HT1080 (cell line): ENCODE measurements around the gene FZD7. TPM values are rescaled to one million over a fixed set of nuclear protein-coding genes. Genes with fewer than 3 reads are reported as not detected.

Experiments
- DNase-seq: peaks from one replicate; pipeline ENCODE4 v3.0.0-alpha.2; 2015; ENCODE audit warnings: low read depth
- polyA plus RNA-seq, 2 experiments: library from polyadenylated mRNA; depleted of rRNA; stranded (reverse); fragments of >200 nt; gene quantifications; 2 replicates each; pipeline ENCODE4 v1.2.3, GENCODE V29; 2015
- total RNA-seq: library from RNA; depleted of rRNA; stranded (reverse); fragments of >200 nt; shearing (Covaris generic); gene quantifications from 2 replicates; pipeline ENCODE4 v1.2.3, GENCODE V29; 2014; rRNA removed

The FZD7 gene
- total RNA-seq = 5.7 and 7.2 TPM in 2 replicates
- 4.4 and 5.4 TPM in 2 replicates for polyA plus RNA-seq (2015; cell fraction: cytosol; rRNA removed)
- 8.2 TPM in 2 replicates for polyA plus RNA-seq (2015; cell fraction: nucleus; rRNA removed)

DNA sequence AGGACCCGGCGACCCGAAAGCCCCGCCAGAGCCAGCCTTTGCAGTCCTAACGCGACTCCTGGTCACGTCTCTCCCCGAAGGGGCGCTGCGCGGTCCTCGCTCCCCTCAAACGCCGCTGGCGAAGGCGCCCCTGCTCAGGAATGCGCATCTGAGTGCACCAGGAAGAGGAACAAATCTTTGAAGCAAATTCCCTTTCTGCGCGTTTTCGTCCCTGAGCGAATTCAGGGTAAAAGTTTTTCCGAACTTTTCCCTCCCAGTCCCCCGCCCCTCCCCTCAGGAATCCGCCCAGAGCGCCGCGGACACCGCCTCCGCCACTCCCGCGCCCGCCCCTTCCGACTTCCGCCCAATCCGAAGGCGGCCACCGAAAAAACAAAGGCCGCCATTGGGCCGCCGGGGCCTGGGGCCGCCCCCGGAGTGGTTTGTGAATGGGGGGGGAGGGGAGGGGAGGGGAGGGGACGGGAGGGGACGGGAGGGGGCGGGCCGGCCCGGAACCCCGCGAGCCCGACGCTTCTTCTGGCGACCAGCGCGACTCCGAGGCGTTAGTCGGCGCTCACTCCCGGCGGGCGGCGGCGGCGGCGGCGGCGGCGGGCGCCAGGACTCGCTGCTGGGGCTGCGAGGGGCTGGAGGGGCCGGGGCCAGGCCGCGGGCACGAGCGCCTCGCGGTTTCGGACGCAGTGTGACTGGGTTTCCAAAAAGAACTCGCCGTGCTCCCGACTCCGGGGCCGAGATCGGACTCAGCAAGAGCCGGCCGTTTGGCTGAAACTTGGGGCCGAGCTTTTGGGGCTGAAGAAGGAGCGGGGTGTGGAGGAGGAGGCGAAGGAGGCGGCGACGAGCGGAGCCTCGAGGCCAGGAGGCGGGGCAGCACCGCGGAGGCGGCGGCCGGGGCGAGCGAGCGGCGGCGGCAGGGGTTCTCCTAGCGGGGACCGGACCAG is at the start of gene FZD7:
Gene FZD7, plus strand, starts transcription at position 539 of the 932 bp plus-strand sequence. CDS start 793 bp downstream, outside the sequence.
- DNase-seq = peak; percentile 83

DNA sequence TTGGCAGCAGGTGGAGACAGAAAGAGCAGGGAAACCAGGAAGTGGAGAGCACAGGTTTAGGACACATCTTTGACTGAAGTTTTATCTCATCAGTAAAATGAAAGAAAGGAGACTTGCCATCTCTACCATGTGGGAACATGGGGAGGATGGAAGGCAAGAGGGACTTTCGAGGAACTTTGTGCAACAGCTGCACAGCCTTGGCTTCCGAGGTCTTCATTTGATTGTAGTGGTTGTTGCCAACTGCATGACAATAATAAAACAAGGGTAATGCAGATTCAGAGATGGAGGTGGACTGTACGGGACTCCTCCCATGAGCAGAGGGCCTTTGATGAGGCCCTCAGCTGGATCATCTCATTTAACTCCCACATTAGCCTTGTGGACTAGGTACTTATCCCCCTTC is 49.3 kb upstream of the FZD7 start:
- DNase-seq = no peak

DNA sequence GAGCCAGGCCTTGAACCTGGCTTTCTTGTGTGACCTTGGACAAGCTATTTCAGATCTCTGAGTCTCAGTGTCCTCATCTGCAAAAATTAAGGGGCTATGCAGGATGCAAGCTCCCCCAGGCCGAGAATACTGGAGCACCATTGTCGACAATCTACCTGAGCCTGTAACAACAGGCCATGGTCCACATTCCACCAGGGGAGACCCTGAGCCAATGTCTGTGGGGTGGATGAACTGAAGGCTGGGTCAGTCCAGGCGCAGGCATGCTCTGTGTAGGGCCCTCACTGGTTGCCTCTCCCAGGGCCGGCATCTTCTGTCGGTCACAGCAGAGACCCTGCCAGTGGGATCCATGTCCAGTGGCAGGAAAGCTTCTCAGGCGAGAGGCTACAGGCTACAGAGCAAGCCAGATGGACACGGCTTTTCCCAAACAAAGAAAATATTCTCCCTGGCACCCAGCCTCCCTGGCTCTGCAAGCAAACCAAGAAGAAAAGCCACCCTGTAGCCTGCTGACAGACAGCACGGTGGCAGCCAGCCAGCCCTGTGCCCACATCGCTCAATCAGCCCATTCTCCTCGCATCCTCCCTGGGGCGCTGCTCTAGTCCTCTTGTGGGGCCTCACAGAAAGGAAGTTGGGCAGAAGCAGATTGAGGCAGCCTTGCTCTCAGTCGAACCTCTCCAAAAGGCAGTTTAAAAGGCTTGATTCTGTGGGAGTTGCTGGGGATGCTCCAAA is 48.7 kb upstream of the FZD7 start:
- DNase-seq = peak; percentile 10

DNA sequence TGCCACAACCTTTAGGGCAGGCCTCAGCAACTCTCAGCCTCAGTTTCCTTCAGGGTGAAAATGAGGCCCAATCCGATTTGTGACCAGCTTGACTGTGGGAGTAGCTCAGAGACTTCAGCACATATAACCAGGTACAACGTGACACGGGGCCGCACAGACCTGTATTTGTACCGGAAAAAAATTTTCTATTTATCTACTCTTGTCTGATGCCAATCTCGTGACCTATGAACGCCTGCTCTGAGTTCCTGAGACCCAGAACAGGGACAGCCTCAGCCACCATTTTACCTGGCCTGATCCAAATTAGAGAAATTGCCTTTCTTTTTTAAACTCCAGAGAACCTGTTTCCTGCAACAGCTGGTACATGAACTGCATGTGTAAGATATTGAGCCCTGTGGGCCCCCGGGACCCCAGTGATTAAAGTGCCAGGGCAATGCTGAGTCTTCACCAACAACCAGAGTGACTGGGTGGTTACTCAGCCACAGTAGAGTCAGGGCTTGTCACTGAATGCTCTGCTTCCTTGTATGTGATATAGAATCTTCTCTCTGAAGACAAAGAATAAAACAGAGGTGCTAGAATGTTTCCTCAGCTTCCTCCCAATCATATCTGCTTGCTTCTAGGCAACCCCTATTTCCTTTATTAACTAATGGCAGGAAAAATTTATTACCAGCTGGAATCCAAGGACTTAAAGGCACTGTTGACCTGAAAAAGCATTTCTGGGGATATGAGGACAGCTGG is 47.8 kb upstream of the FZD7 start:
- DNase-seq = no peak

DNA sequence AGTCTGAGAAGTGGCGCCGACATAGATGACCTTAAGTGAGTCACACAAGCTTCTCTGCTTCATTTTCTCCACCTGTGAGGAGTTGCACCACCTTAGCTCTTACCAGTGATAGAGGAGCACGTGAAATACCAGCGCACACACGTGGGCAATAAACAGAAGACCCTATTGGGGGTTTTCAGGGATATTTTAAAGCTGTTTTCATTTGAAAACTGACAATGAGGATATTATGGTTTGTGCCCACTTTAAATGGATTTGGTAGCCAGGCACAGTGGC is 47.3 kb upstream of the FZD7 start:
- DNase-seq = no peak

DNA sequence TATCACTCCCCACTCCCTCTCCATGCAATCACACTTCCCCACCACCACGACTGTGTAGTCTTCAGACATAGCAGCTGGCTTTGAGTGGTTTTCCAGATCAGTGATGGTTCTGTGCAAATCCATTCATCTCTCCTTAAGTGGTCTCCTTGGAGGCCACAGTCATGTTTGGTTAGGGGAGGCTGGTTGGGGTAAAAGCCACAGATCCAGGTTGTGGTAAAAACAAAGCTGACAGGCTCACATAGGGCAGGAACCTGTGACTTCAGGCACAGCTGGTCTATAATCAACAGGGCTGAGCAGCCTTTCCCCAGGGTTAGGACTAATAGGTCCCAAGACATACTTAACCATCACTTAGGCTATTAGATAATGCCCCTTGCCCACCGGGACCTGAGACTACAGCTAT is 46.2 kb upstream of the FZD7 start:
- no peak for DNase-seq

DNA sequence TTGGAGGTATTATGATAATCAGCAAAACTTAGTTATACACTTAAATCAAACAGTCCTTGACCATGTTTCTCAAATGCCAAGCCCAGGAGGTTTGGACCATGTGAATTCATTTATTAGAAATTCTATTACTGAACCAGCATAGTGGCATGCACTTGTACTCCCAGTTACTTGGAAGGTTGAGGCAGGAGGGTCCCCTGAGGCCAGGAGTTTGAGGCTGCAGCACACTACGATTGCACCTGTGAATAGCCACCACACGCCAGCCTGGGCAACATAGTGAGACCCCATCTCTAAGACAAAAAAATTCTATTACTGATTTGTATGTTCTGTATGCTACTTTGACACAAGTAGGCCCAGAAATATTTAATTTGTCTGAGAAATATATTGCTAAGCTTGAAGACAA is 43.6 kb upstream of the FZD7 start:
- no peak for DNase-seq

DNA sequence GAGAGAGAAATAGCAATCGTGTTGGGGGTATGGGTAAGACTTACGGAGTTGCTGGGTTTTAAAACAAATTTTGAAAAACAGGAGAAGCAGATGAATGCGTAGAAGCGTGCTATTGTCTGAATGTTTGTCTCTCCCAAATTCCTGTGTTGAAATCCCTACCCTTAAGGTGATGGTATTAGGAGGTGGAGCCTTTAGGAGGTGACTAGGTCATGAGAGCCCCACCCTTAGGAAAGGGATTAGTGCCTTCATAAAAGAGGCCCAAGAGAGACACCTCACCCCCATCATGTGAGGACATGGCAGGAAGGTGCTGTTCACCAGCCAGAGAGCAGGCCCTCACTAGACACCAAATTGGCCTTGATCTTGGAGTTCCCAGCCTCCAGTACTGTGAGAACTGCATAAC is 40.7 kb upstream of the FZD7 start:
- DNase-seq = no peak

DNA sequence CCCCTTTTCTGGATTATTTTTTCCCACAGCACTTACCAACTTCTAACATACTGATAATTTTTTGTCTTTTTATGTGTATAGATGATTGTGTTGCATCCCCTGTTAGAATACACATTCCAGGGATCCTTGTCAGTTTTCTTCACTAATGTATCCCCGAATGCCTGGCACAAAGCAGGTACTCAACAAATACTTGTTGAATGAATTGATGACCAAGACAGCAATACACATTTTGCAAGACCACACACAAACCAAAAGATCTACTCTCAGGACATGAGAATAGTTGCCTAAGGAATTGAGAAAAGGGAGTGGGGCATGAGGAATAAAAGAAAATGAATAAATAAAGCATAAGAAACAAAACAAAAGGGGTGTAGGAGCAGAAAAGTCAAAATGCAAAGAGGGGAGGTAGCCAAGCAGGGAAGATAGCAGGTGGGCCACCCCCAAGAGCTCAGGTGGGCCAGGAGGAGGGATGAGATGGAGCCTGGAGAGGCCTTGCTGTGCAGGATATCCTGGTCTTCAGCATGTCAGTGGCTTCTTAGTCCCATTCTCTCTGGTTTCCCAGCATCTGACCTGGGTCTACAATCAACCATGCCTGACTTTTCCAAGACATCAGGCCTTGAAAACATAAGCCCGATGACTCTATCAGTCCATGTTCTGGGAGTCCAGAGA is 38.5 kb upstream of the FZD7 start:
- DNase-seq = no peak

DNA sequence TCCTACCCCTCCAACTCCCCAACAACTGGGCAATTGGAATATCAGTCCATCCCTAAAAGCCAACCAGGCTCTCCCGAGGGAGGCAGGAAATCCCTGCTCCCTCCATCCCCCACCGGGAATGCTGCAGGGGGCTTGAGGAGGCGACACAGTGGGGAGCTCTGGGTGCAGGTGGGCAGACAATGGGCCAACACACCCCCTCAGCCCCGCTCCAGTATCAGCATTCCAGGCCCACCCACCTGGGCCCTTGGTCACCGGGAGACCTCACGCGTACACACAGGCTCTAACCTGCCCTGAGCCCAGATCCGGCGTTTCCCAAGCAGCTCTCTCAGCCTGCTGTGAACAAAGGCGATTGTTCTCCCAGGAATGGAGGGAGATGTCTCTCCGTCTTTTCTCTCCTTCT is 37.6 kb upstream of the FZD7 start:
- no peak for DNase-seq

DNA sequence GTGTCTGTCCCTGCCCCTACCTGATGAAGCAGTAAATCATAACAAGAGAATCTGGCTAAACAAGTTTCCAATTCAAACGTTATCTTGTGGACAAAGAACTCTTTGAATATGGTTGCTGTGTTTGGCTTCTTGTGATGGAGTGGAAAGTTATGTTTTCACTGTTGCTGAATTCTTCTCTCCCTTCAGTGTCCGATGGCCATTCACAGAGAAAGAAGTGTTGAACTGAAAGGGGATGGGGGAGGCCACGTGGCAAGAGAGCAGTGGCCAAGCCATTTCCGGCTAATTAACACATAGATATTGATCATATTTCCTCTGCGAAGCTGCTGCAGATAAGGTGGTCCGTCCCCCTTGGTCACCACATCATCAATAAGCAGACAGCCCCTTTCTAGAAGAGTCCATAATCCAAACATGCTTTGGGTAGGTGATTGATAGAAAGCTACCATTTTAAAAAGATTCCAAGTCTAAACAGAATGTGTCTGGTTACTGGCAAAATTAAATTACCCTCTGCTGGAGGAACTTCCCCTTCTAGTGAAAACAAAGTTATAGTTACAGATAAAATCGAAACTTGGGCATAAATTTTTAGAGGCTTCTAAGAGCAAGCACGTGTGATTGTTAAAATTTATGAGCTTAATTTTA is 36.9 kb upstream of the FZD7 start:
- DNase-seq = no peak

DNA sequence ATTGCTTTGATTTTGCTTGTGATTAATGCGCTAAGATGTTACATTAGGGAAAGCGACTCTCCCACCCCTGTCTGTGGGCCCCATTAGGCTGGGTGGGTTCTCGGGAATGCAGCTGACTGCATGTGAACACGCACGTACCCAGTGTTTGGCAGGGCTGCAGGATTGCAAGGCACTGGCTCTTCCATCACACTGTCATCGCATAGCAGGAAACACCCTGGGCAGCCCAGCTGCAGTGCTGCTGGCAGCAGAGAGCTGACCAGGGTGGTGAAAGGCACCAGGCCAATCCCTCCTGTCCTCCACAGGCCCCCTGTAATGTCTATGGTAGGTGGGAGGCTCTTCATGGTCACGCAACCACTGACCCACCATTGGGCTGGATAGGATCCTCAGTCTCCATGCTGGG is 34.4 kb upstream of the FZD7 start:
- DNase-seq = no peak

DNA sequence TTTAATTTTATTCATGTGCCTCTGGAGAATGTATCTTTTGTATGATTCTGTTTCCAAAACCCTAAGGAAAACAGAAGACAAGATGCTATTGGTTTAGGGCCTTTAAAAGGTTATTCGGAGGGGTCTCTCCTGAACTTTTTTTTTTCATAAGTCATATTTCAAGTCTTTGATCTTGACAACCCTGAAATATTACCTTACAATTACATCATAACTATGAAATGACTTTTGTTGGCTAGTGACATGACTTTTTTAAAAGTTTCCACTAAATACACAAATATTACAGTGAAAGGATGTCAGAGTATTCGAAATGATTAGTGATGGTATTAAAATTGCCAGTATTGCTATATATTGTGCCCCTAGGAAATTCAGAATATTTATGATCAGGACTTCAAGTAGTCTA is 31.8 kb upstream of the FZD7 start:
- DNase-seq = no peak

DNA sequence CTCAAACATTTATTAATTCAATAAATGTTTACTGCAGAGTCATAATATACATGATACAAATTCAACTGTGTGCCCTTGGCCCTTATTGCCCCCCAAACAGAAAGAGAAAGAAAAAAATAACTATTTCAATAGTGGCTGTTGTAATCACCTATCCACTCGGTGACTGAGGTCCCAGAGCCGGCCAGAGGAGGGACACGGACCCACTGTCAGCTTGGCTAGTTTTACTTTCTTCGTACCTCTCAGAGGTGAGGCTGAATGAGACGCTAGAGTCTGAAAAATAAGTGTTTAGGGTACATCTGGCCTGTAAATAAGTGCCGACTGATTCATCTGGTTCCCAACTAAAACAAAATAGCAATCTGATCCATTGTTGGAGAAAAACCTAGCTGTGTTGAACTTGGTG is 31.3 kb upstream of the FZD7 start:
- DNase-seq = no peak

DNA sequence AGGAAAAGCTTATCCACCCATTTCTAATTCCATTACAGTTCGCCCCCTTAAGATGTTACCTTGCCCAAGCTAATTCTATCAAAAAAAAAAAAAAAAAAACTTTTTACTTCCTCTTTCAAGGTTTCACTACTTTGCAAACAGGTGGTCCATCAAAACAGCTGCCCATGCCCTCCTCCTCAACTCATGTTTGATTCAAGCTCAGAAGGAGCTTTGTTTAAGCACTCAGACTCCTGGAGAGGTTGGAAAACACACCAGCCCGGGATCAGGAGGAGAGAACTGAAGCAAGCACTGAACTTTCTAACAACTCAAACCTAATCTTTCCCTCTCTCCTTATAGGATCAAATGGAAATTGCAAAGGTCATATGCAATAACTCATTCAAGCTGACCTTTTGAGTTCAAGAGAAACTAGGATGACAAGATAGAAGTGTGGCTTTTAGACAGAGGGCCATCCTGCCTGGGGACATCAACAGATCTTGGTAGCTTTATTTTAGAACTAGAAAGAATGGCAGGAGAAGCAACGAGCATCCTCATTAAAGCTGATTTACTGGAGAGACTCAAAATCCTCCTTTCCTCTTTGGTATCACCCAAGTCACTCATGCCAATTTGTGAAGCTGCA is 28.3 kb upstream of the FZD7 start:
- no peak for DNase-seq

DNA sequence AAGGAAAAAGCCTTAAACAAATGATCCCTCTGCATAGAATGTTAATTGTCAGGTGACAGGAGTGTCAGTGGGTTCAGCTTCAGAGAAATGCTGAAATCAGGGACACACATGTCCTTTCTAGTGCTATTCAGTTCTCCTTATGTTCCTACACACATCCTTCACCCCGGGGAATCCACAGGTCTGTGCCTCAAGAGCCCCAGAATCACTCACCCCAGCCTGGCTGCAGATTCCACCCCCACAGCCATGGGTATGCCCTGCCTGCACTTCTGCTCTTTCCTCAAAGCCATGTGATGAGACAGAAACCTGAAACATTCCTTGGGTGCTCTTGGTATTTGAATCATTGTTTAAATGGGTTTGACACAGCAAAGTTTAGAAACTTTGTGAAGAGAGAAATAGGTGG is 27.4 kb upstream of the FZD7 start:
- DNase-seq = no peak

DNA sequence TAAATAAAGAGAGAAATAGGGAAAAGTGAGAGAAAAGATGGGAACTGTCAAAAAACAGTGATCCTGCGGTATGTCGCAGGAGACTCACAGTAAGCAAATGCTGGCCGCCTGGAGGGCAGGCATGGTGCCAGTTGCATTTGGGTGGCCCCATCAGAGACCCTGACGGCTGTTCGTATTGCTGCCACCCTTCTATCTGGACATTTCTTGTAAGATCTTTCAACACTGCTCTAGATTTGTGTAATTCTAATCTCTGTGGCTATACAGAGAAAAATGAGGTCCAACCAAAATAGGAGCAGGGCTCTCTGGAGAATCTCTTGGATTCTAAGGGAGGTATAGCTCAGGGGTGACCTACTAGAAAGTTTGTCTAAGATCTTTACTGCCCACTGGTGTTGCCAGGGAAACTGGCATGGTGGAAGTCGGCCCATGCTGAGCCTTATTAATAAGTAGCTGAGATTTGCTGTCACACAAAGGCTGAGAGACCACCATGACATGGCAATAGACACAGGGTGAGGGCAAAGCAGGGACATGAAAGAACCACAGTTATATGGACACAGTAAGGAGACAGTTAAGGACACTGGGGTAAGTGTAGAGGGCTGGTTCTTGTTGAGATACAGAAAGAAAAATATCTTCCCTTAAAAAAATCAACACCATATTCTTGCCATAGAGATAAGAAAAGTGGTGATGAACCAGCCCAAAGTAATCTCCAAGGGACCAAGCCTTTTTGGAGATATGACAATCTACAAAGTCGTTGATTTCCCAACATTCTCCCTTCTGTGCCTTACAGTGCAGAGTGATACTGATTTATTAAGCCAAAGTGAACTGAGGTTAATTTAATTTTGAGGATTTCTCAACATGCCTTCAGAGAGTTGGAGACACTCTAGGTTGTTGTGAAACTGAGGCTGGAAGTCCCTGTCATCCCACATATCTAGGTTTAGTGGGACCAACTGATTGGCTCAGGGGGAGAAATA is 26.4 kb upstream of the FZD7 start:
- DNase-seq = no peak

DNA sequence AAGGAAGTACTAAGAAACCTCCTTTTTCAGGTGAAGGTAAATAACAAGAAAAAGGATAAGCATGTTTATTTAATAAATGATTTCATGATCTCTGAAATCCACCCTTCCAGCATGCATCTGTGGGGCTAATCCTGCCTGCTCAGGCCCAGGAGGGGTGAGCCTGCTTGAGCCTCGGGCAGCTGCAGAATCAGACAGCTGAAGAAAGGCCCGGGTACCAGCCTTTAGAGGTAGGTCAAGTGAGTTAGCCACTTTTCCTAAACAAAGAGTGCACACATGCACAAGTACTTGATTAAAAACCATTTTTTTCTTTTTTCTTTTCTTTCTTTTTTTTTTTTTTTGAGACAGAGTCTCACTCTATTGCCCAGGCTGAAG is 25.7 kb upstream of the FZD7 start:
- DNase-seq = no peak

DNA sequence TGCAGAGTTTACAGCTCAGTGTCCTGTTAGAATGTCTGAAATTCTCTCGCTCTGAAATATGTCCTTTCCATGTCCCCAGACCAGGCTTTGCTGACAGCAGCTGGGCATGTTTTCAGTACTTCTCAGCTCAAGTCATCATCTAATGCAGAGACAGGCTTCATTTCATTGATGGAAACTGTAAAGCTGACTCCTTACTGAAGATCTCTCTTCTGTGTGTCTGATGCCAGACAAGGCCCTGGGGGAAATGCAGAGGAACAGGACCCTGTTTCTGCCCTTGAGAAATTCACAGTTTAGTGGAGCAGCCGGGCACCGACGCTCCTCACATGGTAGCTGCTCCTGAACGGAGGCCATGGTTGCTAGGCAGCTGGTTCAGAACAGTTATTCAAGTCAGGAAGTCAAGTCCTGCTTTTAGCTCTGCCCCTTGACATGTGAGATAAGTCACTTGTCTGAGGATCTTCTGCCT is 24.6 kb upstream of the FZD7 start:
- no peak for DNase-seq
